Measurements from ENCODE around the gene ZSCAN12.

- TF ChIP-seq POLR2A (IDR thresholded peaks at IDR 0.05) (no peak), CTCF (IDR thresholded peaks at IDR 0.05) (no peak), POLR2AphosphoS5 (IDR thresholded peaks at IDR 0.05) (no peak)
Measured at GRCh38 chr6:28371706-28372451, 27.7 kb downstream of the ZSCAN12 start.

Measured in suprapubic skin (tissue), 4 donors.